Neural cell (in vitro differentiated cells): ENCODE results near the gene PLET1.

Source experiments
- EP300 ChIP-seq: fragments of 450-650 bp; conservative IDR thresholded peaks from 2 replicates; pipeline ENCODE4 v1.6.1; 2014; ENCODE audit warnings: antibody characterized with exemption, mild to moderate bottlenecking, moderate library complexity; ENCODE audit not compliant: poor library complexity, severe bottlenecking
- EZH2 ChIP-seq: fragments of 200-600, 300-800 bp; shearing (Covaris generic), sonication (generic); IDR thresholded peaks from 2 replicates; pipeline ENCODE4 v1.6.1; 2014; ENCODE audit warnings: antibody characterized with exemption, low read length, borderline replicate concordance, mild to moderate bottlenecking; ENCODE audit not compliant: insufficient read depth, poor library complexity, severe bottlenecking
- MXI1 ChIP-seq: fragments of 450-650 bp; conservative IDR thresholded peaks from 2 replicates; pipeline ENCODE4 v1.6.1; 2014; ENCODE audit warnings: antibody characterized with exemption, mild to moderate bottlenecking; ENCODE audit not compliant: poor library complexity, severe bottlenecking
- POLR2AphosphoS5 ChIP-seq: IDR thresholded peaks from 2 replicates; pipeline ENCODE4 v1.6.1; 2012
- TAF1 ChIP-seq: IDR thresholded peaks from 2 replicates; pipeline ENCODE4 v1.6.1; 2012; ENCODE audit warnings: low read depth
- TF ChIP-seq, protein P1 (sequence below): fragments of 450-650 bp; IDR thresholded peaks from 2 replicates; pipeline ENCODE4 v1.5.1; 2014; ENCODE audit warnings: antibody characterized with exemption, mild to moderate bottlenecking, moderate library complexity; ENCODE audit not compliant: poor library complexity, severe bottlenecking
- TF ChIP-seq, protein P2 (sequence below): IDR thresholded peaks from 2 replicates; pipeline ENCODE4 v1.6.1; 2012; ENCODE audit warnings: borderline replicate concordance

DNA sequence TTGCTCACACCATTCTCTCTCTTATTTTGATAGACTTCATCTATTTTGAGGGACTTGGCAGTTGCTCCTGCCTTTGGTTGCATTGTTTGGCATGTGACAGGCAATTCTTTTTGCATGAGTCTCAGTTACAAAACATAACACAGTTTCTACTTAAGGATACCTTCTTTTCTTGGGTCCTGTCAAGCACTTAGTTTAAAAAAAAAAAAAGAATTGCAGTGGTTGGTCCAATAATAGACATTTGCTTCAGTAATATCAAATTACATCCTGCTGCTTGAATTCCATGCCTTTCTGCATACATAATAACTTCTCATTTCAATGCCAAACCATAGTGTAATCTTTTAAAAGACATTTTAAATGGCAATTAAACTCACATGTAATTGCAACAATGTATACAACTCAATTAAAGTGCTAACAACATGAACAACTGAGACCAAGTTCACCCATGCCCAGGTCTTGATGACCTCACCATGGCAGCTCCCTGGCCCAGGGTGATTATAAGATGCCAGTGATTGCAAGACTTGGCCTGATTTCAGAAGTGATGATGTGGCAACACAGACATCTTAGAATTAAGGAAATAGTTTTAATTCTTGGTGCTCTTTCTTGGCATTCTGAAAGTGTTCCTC, 32.2 kb upstream of the PLET1 start:
- TF ChIP-seq, protein P1, sequence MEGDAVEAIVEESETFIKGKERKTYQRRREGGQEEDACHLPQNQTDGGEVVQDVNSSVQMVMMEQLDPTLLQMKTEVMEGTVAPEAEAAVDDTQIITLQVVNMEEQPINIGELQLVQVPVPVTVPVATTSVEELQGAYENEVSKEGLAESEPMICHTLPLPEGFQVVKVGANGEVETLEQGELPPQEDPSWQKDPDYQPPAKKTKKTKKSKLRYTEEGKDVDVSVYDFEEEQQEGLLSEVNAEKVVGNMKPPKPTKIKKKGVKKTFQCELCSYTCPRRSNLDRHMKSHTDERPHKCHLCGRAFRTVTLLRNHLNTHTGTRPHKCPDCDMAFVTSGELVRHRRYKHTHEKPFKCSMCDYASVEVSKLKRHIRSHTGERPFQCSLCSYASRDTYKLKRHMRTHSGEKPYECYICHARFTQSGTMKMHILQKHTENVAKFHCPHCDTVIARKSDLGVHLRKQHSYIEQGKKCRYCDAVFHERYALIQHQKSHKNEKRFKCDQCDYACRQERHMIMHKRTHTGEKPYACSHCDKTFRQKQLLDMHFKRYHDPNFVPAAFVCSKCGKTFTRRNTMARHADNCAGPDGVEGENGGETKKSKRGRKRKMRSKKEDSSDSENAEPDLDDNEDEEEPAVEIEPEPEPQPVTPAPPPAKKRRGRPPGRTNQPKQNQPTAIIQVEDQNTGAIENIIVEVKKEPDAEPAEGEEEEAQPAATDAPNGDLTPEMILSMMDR, result no peak
- TF ChIP-seq, protein P2, sequence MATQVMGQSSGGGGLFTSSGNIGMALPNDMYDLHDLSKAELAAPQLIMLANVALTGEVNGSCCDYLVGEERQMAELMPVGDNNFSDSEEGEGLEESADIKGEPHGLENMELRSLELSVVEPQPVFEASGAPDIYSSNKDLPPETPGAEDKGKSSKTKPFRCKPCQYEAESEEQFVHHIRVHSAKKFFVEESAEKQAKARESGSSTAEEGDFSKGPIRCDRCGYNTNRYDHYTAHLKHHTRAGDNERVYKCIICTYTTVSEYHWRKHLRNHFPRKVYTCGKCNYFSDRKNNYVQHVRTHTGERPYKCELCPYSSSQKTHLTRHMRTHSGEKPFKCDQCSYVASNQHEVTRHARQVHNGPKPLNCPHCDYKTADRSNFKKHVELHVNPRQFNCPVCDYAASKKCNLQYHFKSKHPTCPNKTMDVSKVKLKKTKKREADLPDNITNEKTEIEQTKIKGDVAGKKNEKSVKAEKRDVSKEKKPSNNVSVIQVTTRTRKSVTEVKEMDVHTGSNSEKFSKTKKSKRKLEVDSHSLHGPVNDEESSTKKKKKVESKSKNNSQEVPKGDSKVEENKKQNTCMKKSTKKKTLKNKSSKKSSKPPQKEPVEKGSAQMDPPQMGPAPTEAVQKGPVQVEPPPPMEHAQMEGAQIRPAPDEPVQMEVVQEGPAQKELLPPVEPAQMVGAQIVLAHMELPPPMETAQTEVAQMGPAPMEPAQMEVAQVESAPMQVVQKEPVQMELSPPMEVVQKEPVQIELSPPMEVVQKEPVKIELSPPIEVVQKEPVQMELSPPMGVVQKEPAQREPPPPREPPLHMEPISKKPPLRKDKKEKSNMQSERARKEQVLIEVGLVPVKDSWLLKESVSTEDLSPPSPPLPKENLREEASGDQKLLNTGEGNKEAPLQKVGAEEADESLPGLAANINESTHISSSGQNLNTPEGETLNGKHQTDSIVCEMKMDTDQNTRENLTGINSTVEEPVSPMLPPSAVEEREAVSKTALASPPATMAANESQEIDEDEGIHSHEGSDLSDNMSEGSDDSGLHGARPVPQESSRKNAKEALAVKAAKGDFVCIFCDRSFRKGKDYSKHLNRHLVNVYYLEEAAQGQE, result no peak
- TF ChIP-seq POLR2AphosphoS5 (no peak), EZH2 (no peak), TAF1 (no peak), MXI1 (no peak), EP300 (no peak)
